GM21723 (cell line): Measurements from ENCODE around the gene ULBP2.
"Not testable (repeated sequence)": the region's sequence is repeated elsewhere in the genome, so short reads cannot be mapped to it uniquely, and the experiment has no call there.

Source experiments
- ATAC-seq: cut with Tn5 transposase; IDR thresholded peaks from one replicate; pipeline ENCODE4 v1.9.1; 2021; ENCODE audit warnings: mild to moderate bottlenecking, moderate library complexity; ENCODE audit not compliant: unreplicated experiment

ULBP2 gene

GRCh38 chr6:149948616-149949015, 6.8 kb downstream of the ULBP2 start:
- no peak for ATAC-seq

GRCh38 chr6:149950423-149950822, 8.6 kb downstream of the ULBP2 start:
- no peak for ATAC-seq

- no peak for ATAC-seq
Observed at GRCh38 chr6:149951096-149951495, 9.3 kb downstream of the ULBP2 start.

DNA sequence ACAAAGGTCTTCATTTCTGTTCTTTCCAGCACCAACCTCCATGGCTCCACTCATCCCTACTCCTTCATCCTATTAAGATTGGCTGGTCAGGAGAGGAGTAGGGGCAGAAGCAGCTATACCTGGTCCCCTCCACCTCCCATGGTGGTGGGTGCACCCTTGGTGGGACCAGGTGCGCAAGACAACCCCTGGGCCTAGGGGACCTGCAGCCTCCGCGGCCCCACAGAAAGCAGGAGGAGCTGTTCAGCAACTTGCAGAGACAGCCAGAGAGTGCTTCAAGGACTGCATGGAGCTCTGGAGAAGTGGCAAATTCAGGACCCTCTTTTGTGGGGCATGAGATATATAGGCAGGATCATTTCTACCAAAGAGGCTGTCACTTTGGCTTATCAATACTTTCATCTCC, 9.8 kb downstream of the ULBP2 start:
- no peak for ATAC-seq

- not testable (repeated sequence) for ATAC-seq
Observed at GRCh38 chr6:149953390-149953789, 11.6 kb downstream of the ULBP2 start.

DNA sequence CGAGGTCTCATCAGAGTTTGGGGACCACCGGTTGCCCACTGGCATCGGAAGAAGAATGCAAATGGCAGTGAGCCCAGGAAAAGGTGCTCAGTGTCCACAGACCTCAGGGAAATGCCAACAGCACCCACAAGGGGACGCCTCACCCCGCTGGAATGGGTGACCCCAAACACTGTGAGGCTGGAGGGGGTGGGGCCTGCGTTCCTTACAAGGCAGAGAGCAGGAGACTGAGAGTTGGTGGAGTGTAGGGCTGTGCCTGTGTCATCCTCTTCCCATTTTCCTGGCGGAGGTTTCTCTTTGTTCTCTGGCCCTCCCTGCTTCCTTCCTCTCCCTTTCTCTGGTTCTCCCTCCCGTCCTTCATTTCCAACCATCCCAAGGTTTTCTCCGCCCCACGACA, 12.1 kb downstream of the ULBP2 start:
- not testable (repeated sequence) for ATAC-seq

DNA sequence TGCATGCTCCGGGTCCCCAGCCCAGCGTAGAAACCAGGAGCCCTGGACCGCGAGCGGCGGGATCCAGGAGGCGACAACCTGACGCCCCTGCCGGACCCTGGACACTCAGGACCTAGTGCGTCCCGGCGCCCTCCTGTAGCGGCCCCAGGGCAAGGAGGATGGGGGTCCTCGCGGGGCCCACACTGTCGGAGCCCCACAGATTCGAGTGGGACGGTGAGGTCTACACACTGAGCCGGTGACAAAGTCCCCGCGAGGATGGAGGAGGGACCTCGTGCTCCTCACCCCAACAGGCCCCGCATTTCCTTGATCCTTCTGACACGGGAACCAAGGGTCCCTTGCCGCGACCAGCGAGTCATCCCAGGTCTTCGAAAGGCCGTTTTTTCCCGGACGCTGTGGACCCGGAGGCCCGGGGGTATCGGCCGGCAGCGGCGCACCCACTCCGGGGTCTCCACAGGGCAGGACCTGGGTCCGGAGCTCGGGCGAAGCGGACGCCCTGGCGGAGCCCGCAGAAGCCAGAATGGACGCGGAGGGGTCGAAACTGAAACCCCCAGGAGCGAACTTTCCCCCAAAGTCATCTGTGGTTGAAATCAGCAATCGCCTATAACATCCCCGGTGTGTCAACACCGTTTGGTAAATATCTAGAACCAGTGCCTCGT, 12.6 kb downstream of the ULBP2 start:
- ATAC-seq: not testable (repeated sequence)

- not testable (repeated sequence) for ATAC-seq
Observed at GRCh38 chr6:149954984-149955653, 13.3 kb downstream of the ULBP2 start.

- not testable (repeated sequence) for ATAC-seq
Observed at GRCh38 chr6:149955654-149956317, 14.0 kb downstream of the ULBP2 start.

- ATAC-seq: not testable (repeated sequence)
Observed at GRCh38 chr6:149958124-149958523, 16.3 kb downstream of the ULBP2 start.

- ATAC-seq: not testable (repeated sequence)
Observed at GRCh38 chr6:149959806-149960205, 18.0 kb downstream of the ULBP2 start.

DNA sequence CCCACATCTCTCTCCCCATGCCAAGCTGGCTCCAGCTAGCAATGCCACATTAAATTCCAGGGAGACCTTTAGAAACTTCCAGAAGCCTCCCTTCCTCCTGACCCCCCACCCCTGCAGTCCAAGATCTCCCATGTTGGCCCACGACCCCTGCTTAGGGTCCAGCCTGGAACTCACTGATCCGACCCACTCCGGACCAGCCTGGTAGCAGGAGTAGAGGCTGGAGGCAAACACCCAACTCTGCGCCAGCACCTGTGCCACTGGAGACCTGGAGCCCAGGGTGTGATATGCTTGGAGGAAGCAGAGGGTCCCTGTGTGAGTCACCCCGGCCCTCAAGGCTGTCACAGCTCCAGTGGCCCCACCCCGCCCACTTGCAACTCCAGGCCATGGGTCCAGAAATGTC, 18.7 kb downstream of the ULBP2 start:
- ATAC-seq: no peak

- ATAC-seq: no peak
Observed at GRCh38 chr6:149961728-149962425, 20.1 kb downstream of the ULBP2 start.

- no peak for ATAC-seq
Observed at GRCh38 chr6:149962461-149963211, 20.8 kb downstream of the ULBP2 start.

DNA sequence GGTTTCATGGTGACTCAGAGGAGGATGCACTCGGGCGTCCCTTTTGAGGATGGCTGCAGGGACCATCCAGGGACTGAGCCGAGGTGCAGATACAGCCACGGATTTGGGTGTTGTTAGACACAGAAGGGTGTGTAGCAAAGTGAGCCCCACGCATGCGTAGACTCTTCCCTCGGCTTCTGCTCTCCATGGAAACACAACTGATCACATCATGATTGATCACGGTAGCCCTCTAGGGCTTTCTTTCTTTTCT, 21.3 kb downstream of the ULBP2 start:
- ATAC-seq: peak; percentile 35

- peak; percentile 70 for ATAC-seq
Observed at GRCh38 chr6:149963462-149964307, 21.9 kb downstream of the ULBP2 start, which contains the start of gene ULBP1. TSS of gene ULBP1 (plus strand) at chr6:149963943. CDS start at chr6:149964050, 107 bp downstream.

DNA sequence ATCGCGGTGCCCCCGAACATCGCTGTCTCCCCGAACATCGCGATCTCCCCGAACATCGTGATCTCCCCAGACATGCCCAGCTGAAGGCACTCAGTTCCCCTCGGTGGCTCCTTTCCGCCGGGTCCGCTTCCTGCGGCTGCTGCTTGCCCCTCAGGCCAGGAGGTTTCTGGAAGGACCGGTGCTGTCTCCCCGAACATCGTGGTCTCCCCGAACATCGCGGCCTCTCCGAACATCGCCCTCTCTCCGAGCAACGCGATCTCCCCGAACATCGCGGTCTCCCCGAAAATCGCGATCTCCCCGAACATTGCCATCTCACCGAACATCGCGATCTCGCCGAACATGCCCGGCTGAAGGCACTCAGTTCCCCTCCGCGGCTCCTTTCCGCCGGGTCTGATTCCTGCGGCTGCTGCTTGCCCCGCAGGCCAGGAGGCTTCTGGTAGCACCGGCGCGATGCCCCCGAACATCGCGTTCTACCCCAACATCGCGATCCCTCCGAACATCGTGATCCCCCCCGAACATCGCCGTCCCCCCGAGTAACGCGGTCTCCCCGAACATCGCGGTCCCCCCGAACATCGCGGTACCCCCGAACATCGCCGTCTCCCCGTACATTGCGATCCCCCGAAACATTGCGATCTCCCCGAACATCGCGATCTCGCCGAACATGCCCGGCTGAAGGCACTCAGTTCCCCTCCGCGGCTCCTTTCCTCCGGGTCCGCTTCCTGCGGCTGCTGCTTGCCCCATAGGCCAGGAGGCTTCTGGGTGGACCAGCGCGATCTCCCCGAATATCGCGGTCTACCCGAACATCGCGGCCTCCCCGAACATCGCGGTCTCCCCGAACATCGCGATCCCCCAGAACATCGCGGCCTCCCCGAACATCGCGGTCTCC, 22.7 kb downstream of the ULBP2 start:
- no peak for ATAC-seq

- ATAC-seq: no peak
Observed at GRCh38 chr6:149965194-149966020, 23.6 kb downstream of the ULBP2 start.
